T-helper 1 cell treated with Interleukin-12 subunit alpha and Interleukin-12 subunit beta and Interleukin-4 antibody, amounts not matched to agents 30 μg/mL and 1 μg/mL, for 36 hours (primary cell): ENCODE measurements around the gene SLC38A3.
A peak's percentile ranks its signal among the peaks of the same experiment; 100 is the strongest.
"Not testable (repeated sequence)": the region's sequence is repeated elsewhere in the genome, so short reads cannot be mapped to it uniquely, and the experiment has no call there.

ENCODE experiments used
- H3K27ac Mint-ChIP-seq: one replicate; pipeline ENCODE4 v1.8.0; 2021; ENCODE audit warnings: mild to moderate bottlenecking, mixed read lengths
- H3K27me3 Mint-ChIP-seq: one replicate; pipeline ENCODE4 v1.8.0; 2021; ENCODE audit warnings: low read depth, mixed read lengths
- H3K36me3 Mint-ChIP-seq: one replicate; pipeline ENCODE4 v1.8.0; 2021; ENCODE audit warnings: low read depth, mixed read lengths
- H3K4me1 Mint-ChIP-seq: one replicate; pipeline ENCODE4 v1.8.0; 2021; ENCODE audit warnings: low read depth, mixed read lengths
- H3K4me3 Mint-ChIP-seq: one replicate; pipeline ENCODE4 v1.8.0; 2021; ENCODE audit warnings: mild to moderate bottlenecking, moderate library complexity, mixed read lengths
- H3K9me3 Mint-ChIP-seq: one replicate; pipeline ENCODE4 v1.8.0; 2021; ENCODE audit warnings: mixed read lengths

SLC38A3 gene

GRCh38 chr3:50260027-50260941, 55.2 kb downstream of the SLC38A3 start:
- peaks cover 23% of the 10 kb centered on the region for H3K36me3 Mint-ChIP-seq
- peak overlapping the region; percentile 25 for H3K4me3 Mint-ChIP-seq
- H3K9me3 Mint-ChIP-seq: no peaks in the 10 kb centered on the region
- H3K27me3 Mint-ChIP-seq: no peaks in the 10 kb centered on the region
- peaks cover 5% of the 10 kb centered on the region for H3K4me1 Mint-ChIP-seq
- H3K27ac Mint-ChIP-seq: peak overlapping the region; percentile 72

GRCh38 chr3:50260942-50261441, 55.9 kb downstream of the SLC38A3 start:
- no peak overlapping the region for H3K4me3 Mint-ChIP-seq
- peaks cover 23% of the 10 kb centered on the region for H3K36me3 Mint-ChIP-seq
- peaks cover 5% of the 10 kb centered on the region for H3K4me1 Mint-ChIP-seq
- no peak overlapping the region for H3K27ac Mint-ChIP-seq
- H3K9me3 Mint-ChIP-seq: no peaks in the 10 kb centered on the region
- no peaks in the 10 kb centered on the region for H3K27me3 Mint-ChIP-seq

GRCh38 chr3:50261505-50261904, 56.4 kb downstream of the SLC38A3 start:
- H3K27me3 Mint-ChIP-seq: no peaks in the 10 kb centered on the region
- H3K27ac Mint-ChIP-seq: no peak overlapping the region
- H3K4me3 Mint-ChIP-seq: no peak overlapping the region
- H3K9me3 Mint-ChIP-seq: no peaks in the 10 kb centered on the region
- H3K4me1 Mint-ChIP-seq: peaks cover 5% of the 10 kb centered on the region
- H3K36me3 Mint-ChIP-seq: peaks cover 18% of the 10 kb centered on the region

- H3K4me1 Mint-ChIP-seq, H3K27me3 Mint-ChIP-seq, H3K9me3 Mint-ChIP-seq, H3K4me3 Mint-ChIP-seq, H3K27ac Mint-ChIP-seq: not testable (repeated sequence)
- peaks cover 12% of the 10 kb centered on the region for H3K36me3 Mint-ChIP-seq
Measured at GRCh38 chr3:50262200-50262599, 57.1 kb downstream of the SLC38A3 start.

GRCh38 chr3:50262778-50263177, 57.7 kb downstream of the SLC38A3 start:
- Mint-ChIP-seq H3K36me3 (peaks cover 8% of the 10 kb centered on the region), H3K4me1 (peaks cover 5% of the 10 kb centered on the region), H3K27ac (no peak overlapping the region), H3K4me3 (no peak overlapping the region), H3K9me3 (no peaks in the 10 kb centered on the region), H3K27me3 (peaks cover 4% of the 10 kb centered on the region)

GRCh38 chr3:50263478-50264382, 58.7 kb downstream of the SLC38A3 start:
- no peaks in the 10 kb centered on the region for H3K9me3 Mint-ChIP-seq
- peaks cover 3% of the 10 kb centered on the region for H3K36me3 Mint-ChIP-seq
- peaks cover 14% of the 10 kb centered on the region for H3K27me3 Mint-ChIP-seq
- peaks cover 5% of the 10 kb centered on the region for H3K4me1 Mint-ChIP-seq
- H3K27ac Mint-ChIP-seq: no peak overlapping the region
- H3K4me3 Mint-ChIP-seq: no peak overlapping the region

- H3K36me3 Mint-ChIP-seq: no peaks in the 10 kb centered on the region
- no peaks in the 10 kb centered on the region for H3K9me3 Mint-ChIP-seq
- no peak overlapping the region for H3K27ac Mint-ChIP-seq
Measured at GRCh38 chr3:50264383-50264963, 59.4 kb downstream of the SLC38A3 start.

GRCh38 chr3:50264964-50265485, 60.0 kb downstream of the SLC38A3 start:
- Mint-ChIP-seq H3K4me1 (no peaks in the 10 kb centered on the region), H3K27ac (no peak overlapping the region), H3K27me3 (peaks cover 14% of the 10 kb centered on the region), H3K4me3 (no peak overlapping the region), H3K9me3 (no peaks in the 10 kb centered on the region), H3K36me3 (no peaks in the 10 kb centered on the region)

More at GRCh38 chr3:50264383-50264963, 59.4 kb downstream of the SLC38A3 start:
- peaks cover 14% of the 10 kb centered on the region for H3K27me3 Mint-ChIP-seq
- no peak overlapping the region for H3K4me3 Mint-ChIP-seq
- H3K4me1 Mint-ChIP-seq: peaks cover 3% of the 10 kb centered on the region

- Mint-ChIP-seq H3K27ac (no peak overlapping the region), H3K27me3 (peaks cover 14% of the 10 kb centered on the region), H3K4me1 (no peaks in the 10 kb centered on the region)
Measured at GRCh38 chr3:50265571-50265970, 60.5 kb downstream of the SLC38A3 start.

GRCh38 chr3:50266017-50266416, 60.9 kb downstream of the SLC38A3 start:
- Mint-ChIP-seq H3K4me1 (no peaks in the 10 kb centered on the region), H3K27me3 (peaks cover 14% of the 10 kb centered on the region), H3K4me3 (no peak overlapping the region), H3K27ac (no peak overlapping the region), H3K36me3 (no peaks in the 10 kb centered on the region), H3K9me3 (no peaks in the 10 kb centered on the region)

More at GRCh38 chr3:50265571-50265970, 60.5 kb downstream of the SLC38A3 start:
- H3K9me3 Mint-ChIP-seq: no peaks in the 10 kb centered on the region
- no peaks in the 10 kb centered on the region for H3K36me3 Mint-ChIP-seq
- no peak overlapping the region for H3K4me3 Mint-ChIP-seq

- no peak overlapping the region for H3K27ac Mint-ChIP-seq
Measured at GRCh38 chr3:50266836-50267235, 61.8 kb downstream of the SLC38A3 start.

GRCh38 chr3:50267280-50267913, 62.3 kb downstream of the SLC38A3 start:
- peaks cover 14% of the 10 kb centered on the region for H3K27me3 Mint-ChIP-seq
- no peak overlapping the region for H3K4me3 Mint-ChIP-seq
- H3K36me3 Mint-ChIP-seq: no peaks in the 10 kb centered on the region
- H3K9me3 Mint-ChIP-seq: no peaks in the 10 kb centered on the region
- no peak overlapping the region for H3K27ac Mint-ChIP-seq
- H3K4me1 Mint-ChIP-seq: peaks cover 7% of the 10 kb centered on the region

More at GRCh38 chr3:50266836-50267235, 61.8 kb downstream of the SLC38A3 start:
- peaks cover 4% of the 10 kb centered on the region for H3K4me1 Mint-ChIP-seq
- H3K36me3 Mint-ChIP-seq: no peaks in the 10 kb centered on the region
- no peaks in the 10 kb centered on the region for H3K9me3 Mint-ChIP-seq
- H3K4me3 Mint-ChIP-seq: no peak overlapping the region
- peaks cover 14% of the 10 kb centered on the region for H3K27me3 Mint-ChIP-seq

GRCh38 chr3:50268276-50268675, 63.2 kb downstream of the SLC38A3 start:
- H3K9me3 Mint-ChIP-seq: no peaks in the 10 kb centered on the region

More at GRCh38 chr3:50268276-50268675, 63.2 kb downstream of the SLC38A3 start:
- no peaks in the 10 kb centered on the region for H3K36me3 Mint-ChIP-seq
- H3K27me3 Mint-ChIP-seq: peaks cover 18% of the 10 kb centered on the region
- no peak overlapping the region for H3K27ac Mint-ChIP-seq
- no peak overlapping the region for H3K4me3 Mint-ChIP-seq
- H3K4me1 Mint-ChIP-seq: peaks cover 9% of the 10 kb centered on the region
